Astrocyte (in vitro differentiated cells and primary cell): ENCODE measurements around the gene ALOXE3. TPM values are rescaled to one million over a fixed set of nuclear protein-coding genes. Genes with fewer than 3 reads are reported as not detected.

Source experiments
- DNase-seq: peaks from one replicate; pipeline ENCODE4 v3.0.0-alpha.2; 2010; ENCODE audit warnings: low read depth
- FAIRE-seq: peaks from 2 replicates; lab custom pipeline; 2011; peaks lifted over from hg19 to GRCh38; lab: Jason Lieb, UNC
- H2AFZ ChIP-seq: 2 replicates; pipeline ENCODE4 v1.6.0; 2012; ENCODE audit warnings: low read depth, low read length, inconsistent platforms
- H3K27ac ChIP-seq: 2 replicates; pipeline ENCODE4 v1.5.1; 2011; ENCODE audit warnings: low read depth, low read length, inconsistent platforms
- H3K27me3 ChIP-seq: 2 replicates; pipeline ENCODE4 v1.6.0; 2011; ENCODE audit warnings: low read length, inconsistent platforms; ENCODE audit not compliant: insufficient read depth
- H3K36me3 ChIP-seq: 2 replicates; pipeline ENCODE4 v1.5.1; 2011; ENCODE audit warnings: low read length, inconsistent platforms; ENCODE audit not compliant: insufficient read depth
- H3K4me1 ChIP-seq: 2 replicates; pipeline ENCODE4 v1.5.1; 2011; ENCODE audit warnings: low read length, inconsistent platforms; ENCODE audit not compliant: insufficient read depth
- H3K4me2 ChIP-seq: 2 replicates; pipeline ENCODE4 v1.6.0; 2012; ENCODE audit warnings: low read length, inconsistent platforms
- H3K4me3 ChIP-seq: 2 replicates; pipeline ENCODE4 v1.5.1; 2011; ENCODE audit warnings: low read depth, mild to moderate bottlenecking, low read length, inconsistent platforms; ENCODE audit not compliant: insufficient read depth
- H3K79me2 ChIP-seq: 2 replicates; pipeline ENCODE4 v1.6.0; 2012; ENCODE audit warnings: mild to moderate bottlenecking, low read length, inconsistent platforms; ENCODE audit not compliant: insufficient read depth
- H3K9ac ChIP-seq: 2 replicates; pipeline ENCODE4 v1.6.0; 2012; ENCODE audit warnings: mild to moderate bottlenecking, low read length, inconsistent platforms
- H3K9me3 ChIP-seq: 2 replicates; pipeline ENCODE4 v1.5.1; 2012; ENCODE audit warnings: low read depth, mild to moderate bottlenecking, low read length, inconsistent platforms; ENCODE audit not compliant: insufficient read depth
- H4K20me1 ChIP-seq: 2 replicates; pipeline ENCODE4 v1.6.0; 2012; ENCODE audit warnings: low read length, inconsistent platforms; ENCODE audit not compliant: insufficient read depth
- H3K27ac Mint-ChIP-seq: one replicate; pipeline ENCODE4 v1.8.0; 2021; ENCODE audit warnings: mild to moderate bottlenecking, mixed read lengths; ENCODE audit not compliant: unreplicated experiment
- H3K27me3 Mint-ChIP-seq: one replicate; pipeline ENCODE4 v1.8.0; 2021; ENCODE audit warnings: low read depth, mixed read lengths; ENCODE audit not compliant: unreplicated experiment
- H3K36me3 Mint-ChIP-seq: one replicate; pipeline ENCODE4 v1.8.0; 2021; ENCODE audit warnings: low read depth, mixed read lengths; ENCODE audit not compliant: unreplicated experiment
- H3K4me1 Mint-ChIP-seq: one replicate; pipeline ENCODE4 v1.8.0; 2021; ENCODE audit warnings: low read depth, mixed read lengths; ENCODE audit not compliant: unreplicated experiment
- H3K4me3 Mint-ChIP-seq: one replicate; pipeline ENCODE4 v1.8.0; 2021; ENCODE audit warnings: mild to moderate bottlenecking, moderate library complexity, mixed read lengths; ENCODE audit not compliant: unreplicated experiment
- H3K9me3 Mint-ChIP-seq: one replicate; pipeline ENCODE4 v1.8.0; 2021; ENCODE audit warnings: mild to moderate bottlenecking, mixed read lengths; ENCODE audit not compliant: unreplicated experiment
- EZH2 ChIP-seq: IDR thresholded peaks from 2 replicates; pipeline ENCODE4 v1.6.1; 2012; ENCODE audit warnings: mild to moderate bottlenecking, low read length, inconsistent platforms; ENCODE audit not compliant: insufficient read depth
- total RNA-seq: library from RNA; stranded (reverse); gene quantifications from 2 replicates; pipeline ENCODE4 v1.2.1, GENCODE V29; 2021
- TF ChIP-seq, protein P1 (sequence below): IDR thresholded peaks from 2 replicates; pipeline ENCODE4 v1.5.1; 2011; ENCODE audit warnings: low read depth, mild to moderate bottlenecking, inconsistent platforms, low read length, moderate library complexity; ENCODE audit not compliant: insufficient read depth

ALOXE3 gene
- total RNA-seq, 1 donor from 2014 or later = 0.82 TPM

- no peaks in the 10 kb centered on the region for H3K9me3 ChIP-seq
- no peak for DNase-seq
- H3K27ac ChIP-seq = no peak overlapping the region
- Mint-ChIP-seq H3K27me3 (peaks cover 48% of the 10 kb centered on the region), H3K36me3 (no peaks in the 10 kb centered on the region), H3K9me3 (no peaks in the 10 kb centered on the region), H3K4me3 (peak overlapping the region; percentile 83), H3K27ac (peak overlapping the region; percentile 67), H3K4me1 (peaks cover 11% of the 10 kb centered on the region)
- H3K36me3 ChIP-seq = no peaks in the 10 kb centered on the region
- no peak for FAIRE-seq
- peak overlapping the region; percentile 66 for H2AFZ ChIP-seq
- no peak for TF ChIP-seq EZH2
- TF ChIP-seq, protein P1, sequence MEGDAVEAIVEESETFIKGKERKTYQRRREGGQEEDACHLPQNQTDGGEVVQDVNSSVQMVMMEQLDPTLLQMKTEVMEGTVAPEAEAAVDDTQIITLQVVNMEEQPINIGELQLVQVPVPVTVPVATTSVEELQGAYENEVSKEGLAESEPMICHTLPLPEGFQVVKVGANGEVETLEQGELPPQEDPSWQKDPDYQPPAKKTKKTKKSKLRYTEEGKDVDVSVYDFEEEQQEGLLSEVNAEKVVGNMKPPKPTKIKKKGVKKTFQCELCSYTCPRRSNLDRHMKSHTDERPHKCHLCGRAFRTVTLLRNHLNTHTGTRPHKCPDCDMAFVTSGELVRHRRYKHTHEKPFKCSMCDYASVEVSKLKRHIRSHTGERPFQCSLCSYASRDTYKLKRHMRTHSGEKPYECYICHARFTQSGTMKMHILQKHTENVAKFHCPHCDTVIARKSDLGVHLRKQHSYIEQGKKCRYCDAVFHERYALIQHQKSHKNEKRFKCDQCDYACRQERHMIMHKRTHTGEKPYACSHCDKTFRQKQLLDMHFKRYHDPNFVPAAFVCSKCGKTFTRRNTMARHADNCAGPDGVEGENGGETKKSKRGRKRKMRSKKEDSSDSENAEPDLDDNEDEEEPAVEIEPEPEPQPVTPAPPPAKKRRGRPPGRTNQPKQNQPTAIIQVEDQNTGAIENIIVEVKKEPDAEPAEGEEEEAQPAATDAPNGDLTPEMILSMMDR = no peak
- peak overlapping the region; percentile 60 for H3K4me3 ChIP-seq
- H3K4me2 ChIP-seq = peak overlapping the region; percentile 97
- H3K4me1 ChIP-seq = peaks cover 45% of the 10 kb centered on the region
- H3K9ac ChIP-seq = peak overlapping the region; percentile 49
- peaks cover 20% of the 10 kb centered on the region for H3K27me3 ChIP-seq
- peaks cover 10% of the 10 kb centered on the region for H4K20me1 ChIP-seq
- no peaks in the 10 kb centered on the region for H3K79me2 ChIP-seq
Observed at GRCh38 chr17:8125947-8126490, 7.7 kb upstream of the ALOXE3 start.

- H3K4me3 Mint-ChIP-seq = peak overlapping the region; percentile 83
- Histone ChIP-seq H3K36me3 (no peaks in the 10 kb centered on the region), H3K27me3 (peaks cover 20% of the 10 kb centered on the region), H3K4me1 (peaks cover 47% of the 10 kb centered on the region), H3K9me3 (no peaks in the 10 kb centered on the region), H3K79me2 (no peaks in the 10 kb centered on the region), H3K4me2 (peak overlapping the region; percentile 97), H3K4me3 (peak overlapping the region; percentile 60), H2AFZ (peak overlapping the region; percentile 20), H4K20me1 (peaks cover 11% of the 10 kb centered on the region), H3K9ac (peak overlapping the region; percentile 33), H3K27ac (no peak overlapping the region)
- peaks cover 14% of the 10 kb centered on the region for H3K4me1 Mint-ChIP-seq
- peak overlapping the region; percentile 67 for H3K27ac Mint-ChIP-seq
- no peak for FAIRE-seq
- no peak for TF ChIP-seq EZH2
- TF ChIP-seq, protein P1 = no peak
- peaks cover 48% of the 10 kb centered on the region for H3K27me3 Mint-ChIP-seq
- no peaks in the 10 kb centered on the region for H3K9me3 Mint-ChIP-seq
- no peaks in the 10 kb centered on the region for H3K36me3 Mint-ChIP-seq
- DNase-seq = no peak
Observed at GRCh38 chr17:8125154-8125946, 7.0 kb upstream of the ALOXE3 start.
